ENCODE data around the gene PHLPP2.

Gene PHLPP2

DNA sequence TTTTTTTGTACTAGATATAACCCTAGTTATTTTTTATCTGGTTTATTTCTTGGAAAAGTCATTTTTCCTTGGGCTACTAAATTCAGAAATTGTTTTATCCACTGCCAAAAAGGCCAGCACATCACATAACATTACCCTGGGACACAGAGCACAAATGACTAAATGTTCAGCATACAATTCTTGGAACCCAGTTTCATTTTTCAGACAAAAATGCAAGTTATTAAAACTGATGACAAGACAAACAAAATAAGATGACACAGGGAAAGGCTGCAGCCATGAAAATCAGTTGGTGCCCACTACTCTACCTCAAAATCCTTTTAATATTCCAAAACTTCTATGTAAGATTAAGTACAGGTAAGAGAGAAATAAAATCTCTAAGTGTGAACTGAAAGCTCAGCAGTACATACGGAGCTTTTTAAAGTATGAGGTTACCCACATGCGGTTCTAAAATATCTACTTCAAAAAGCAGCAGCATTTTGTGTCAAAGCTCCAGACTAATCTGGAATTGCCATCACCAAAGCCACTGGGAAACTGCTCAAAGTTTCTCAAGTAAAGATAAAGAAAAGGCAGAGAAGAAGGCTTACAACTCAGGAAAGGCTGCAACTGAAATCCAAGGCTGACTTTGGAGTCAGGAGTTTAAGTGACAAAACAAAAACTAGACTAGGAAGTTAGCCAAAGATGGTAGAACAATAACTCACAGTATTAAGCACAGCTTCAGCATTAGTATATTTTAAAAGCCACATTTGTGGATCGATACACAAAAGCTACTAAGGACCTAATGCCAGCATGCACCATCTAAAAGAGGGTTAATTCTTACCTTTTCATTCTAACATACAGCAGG lies 42.8 kb upstream of the PHLPP2 start:
- Histone ChIP-seq H3K9me3 (ENCODE audit: insufficient read depth, low read depth, low read length) (no peaks in the 10 kb centered on the region), H3K9me2 (replicated peaks; ENCODE audit: low read depth, low read length) (no peaks in the 10 kb centered on the region), H3K9ac (ENCODE audit: low read depth, low read length, poor library complexity, severe bottlenecking) (no peak overlapping the region), H3K27me3 (ENCODE audit: insufficient read depth, low read length, poor library complexity, severe bottlenecking) (no peaks in the 10 kb centered on the region), H4K20me1 (ENCODE audit: insufficient read depth, low read length, poor library complexity, severe bottlenecking) (peaks cover 11% of the 10 kb centered on the region), H3F3A (ENCODE audit: low read depth) (no peaks in the 10 kb centered on the region), H3K4me2 (ENCODE audit: low read depth, low read length, poor library complexity, severe bottlenecking) (no peak overlapping the region), H3K79me2 (ENCODE audit: insufficient read depth, low read length) (no peaks in the 10 kb centered on the region), H3K4me1 (ENCODE audit: insufficient read depth, low read length, poor library complexity, severe bottlenecking) (no peaks in the 10 kb centered on the region), H3K4me3 (ENCODE audit: low read length, poor library complexity, severe bottlenecking) (no peak overlapping the region), H3K36me3 (ENCODE audit: insufficient read depth, low read length) (peaks cover 70% of the 10 kb centered on the region), H2AFZ (ENCODE audit: low read length) (no peak overlapping the region)
- TF ChIP-seq EZH2phosphoT487 (IDR thresholded peaks at IDR 0.05; ENCODE audit: borderline replicate concordance): no peak
- TF ChIP-seq CTCF (conservative IDR thresholded peaks at IDR 0.05; ENCODE audit: low read length): no peak

DNA sequence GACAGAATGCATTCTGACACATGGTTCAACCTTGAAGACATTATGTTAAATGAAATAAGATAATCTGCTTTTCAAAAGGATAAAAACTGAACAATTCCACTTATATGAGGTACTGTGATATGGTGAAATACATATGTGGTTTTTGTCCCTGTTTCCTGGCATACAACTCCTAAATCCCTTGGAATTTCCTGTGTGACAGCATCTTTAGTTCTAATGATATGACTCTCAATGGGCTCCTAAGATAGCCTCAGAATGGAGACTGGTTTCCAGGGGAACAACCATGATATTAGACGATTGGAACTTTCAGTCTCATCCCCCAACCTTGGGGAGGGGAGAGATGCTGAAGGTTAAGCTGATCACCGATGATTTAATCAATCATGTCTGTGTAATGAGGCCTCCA lies 37.7 kb upstream of the PHLPP2 start:
- Histone ChIP-seq H2AFZ (ENCODE audit: low read length) (no peak overlapping the region), H3K27me3 (ENCODE audit: insufficient read depth, low read length, poor library complexity, severe bottlenecking) (no peaks in the 10 kb centered on the region), H3K9me3 (ENCODE audit: insufficient read depth, low read depth, low read length) (no peaks in the 10 kb centered on the region), H3F3A (ENCODE audit: low read depth) (no peaks in the 10 kb centered on the region), H3K36me3 (ENCODE audit: insufficient read depth, low read length) (peaks cover 72% of the 10 kb centered on the region), H3K4me3 (ENCODE audit: low read length, poor library complexity, severe bottlenecking) (no peak overlapping the region), H4K20me1 (ENCODE audit: insufficient read depth, low read length, poor library complexity, severe bottlenecking) (no peaks in the 10 kb centered on the region), H3K79me2 (ENCODE audit: insufficient read depth, low read length) (no peaks in the 10 kb centered on the region), H3K9me2 (replicated peaks; ENCODE audit: low read depth, low read length) (no peaks in the 10 kb centered on the region), H3K9ac (ENCODE audit: low read depth, low read length, poor library complexity, severe bottlenecking) (no peak overlapping the region), H3K4me2 (ENCODE audit: low read depth, low read length, poor library complexity, severe bottlenecking) (no peak overlapping the region), H3K4me1 (ENCODE audit: insufficient read depth, low read length, poor library complexity, severe bottlenecking) (no peaks in the 10 kb centered on the region)
- TF ChIP-seq CTCF (conservative IDR thresholded peaks at IDR 0.05; ENCODE audit: low read length) (no peak), EZH2phosphoT487 (IDR thresholded peaks at IDR 0.05; ENCODE audit: borderline replicate concordance) (no peak)

DNA sequence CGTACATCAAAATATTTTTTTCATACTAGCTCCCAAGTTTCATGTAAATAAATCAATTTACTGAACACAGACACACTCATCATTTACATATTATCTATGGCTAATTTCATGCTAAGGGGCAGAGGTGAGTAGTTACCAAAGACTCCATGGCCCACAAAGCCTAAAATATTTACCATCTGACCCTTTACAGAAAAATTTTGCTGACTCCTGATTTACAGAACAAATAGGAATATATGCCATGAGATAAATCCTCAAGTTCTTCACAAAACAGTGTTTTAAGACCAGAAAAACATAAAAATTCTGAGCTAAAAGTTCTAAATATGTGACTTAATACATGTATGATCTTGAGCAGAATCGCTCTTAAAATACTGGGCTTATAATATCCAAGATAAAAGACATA lies 36.6 kb upstream of the PHLPP2 start:
- Histone ChIP-seq H3K4me1 (ENCODE audit: insufficient read depth, low read length, poor library complexity, severe bottlenecking) (no peaks in the 10 kb centered on the region), H3K79me2 (ENCODE audit: insufficient read depth, low read length) (no peaks in the 10 kb centered on the region), H3F3A (ENCODE audit: low read depth) (no peaks in the 10 kb centered on the region), H3K36me3 (ENCODE audit: insufficient read depth, low read length) (peaks cover 73% of the 10 kb centered on the region), H3K4me2 (ENCODE audit: low read depth, low read length, poor library complexity, severe bottlenecking) (no peak overlapping the region), H3K9ac (ENCODE audit: low read depth, low read length, poor library complexity, severe bottlenecking) (no peak overlapping the region), H2AFZ (ENCODE audit: low read length) (no peak overlapping the region), H3K9me3 (ENCODE audit: insufficient read depth, low read depth, low read length) (no peaks in the 10 kb centered on the region), H3K27me3 (ENCODE audit: insufficient read depth, low read length, poor library complexity, severe bottlenecking) (no peaks in the 10 kb centered on the region), H4K20me1 (ENCODE audit: insufficient read depth, low read length, poor library complexity, severe bottlenecking) (no peaks in the 10 kb centered on the region), H3K4me3 (ENCODE audit: low read length, poor library complexity, severe bottlenecking) (no peak overlapping the region), H3K9me2 (replicated peaks; ENCODE audit: low read depth, low read length) (no peaks in the 10 kb centered on the region)
- TF ChIP-seq EZH2phosphoT487 (IDR thresholded peaks at IDR 0.05; ENCODE audit: borderline replicate concordance) (no peak), CTCF (conservative IDR thresholded peaks at IDR 0.05; ENCODE audit: low read length) (no peak)
